ENCODE results near the gene PPP2R2C.

- TF ChIP-seq, protein P1, sequence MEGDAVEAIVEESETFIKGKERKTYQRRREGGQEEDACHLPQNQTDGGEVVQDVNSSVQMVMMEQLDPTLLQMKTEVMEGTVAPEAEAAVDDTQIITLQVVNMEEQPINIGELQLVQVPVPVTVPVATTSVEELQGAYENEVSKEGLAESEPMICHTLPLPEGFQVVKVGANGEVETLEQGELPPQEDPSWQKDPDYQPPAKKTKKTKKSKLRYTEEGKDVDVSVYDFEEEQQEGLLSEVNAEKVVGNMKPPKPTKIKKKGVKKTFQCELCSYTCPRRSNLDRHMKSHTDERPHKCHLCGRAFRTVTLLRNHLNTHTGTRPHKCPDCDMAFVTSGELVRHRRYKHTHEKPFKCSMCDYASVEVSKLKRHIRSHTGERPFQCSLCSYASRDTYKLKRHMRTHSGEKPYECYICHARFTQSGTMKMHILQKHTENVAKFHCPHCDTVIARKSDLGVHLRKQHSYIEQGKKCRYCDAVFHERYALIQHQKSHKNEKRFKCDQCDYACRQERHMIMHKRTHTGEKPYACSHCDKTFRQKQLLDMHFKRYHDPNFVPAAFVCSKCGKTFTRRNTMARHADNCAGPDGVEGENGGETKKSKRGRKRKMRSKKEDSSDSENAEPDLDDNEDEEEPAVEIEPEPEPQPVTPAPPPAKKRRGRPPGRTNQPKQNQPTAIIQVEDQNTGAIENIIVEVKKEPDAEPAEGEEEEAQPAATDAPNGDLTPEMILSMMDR (IDR thresholded peaks at IDR 0.05), result no peak
- TF ChIP-seq POLR2A (IDR thresholded peaks at IDR 0.05), result no peak
These were observed 52.4 kb downstream of the PPP2R2C start for GRCh38 chr4:6420036-6420435.

Data from right lobe of liver (tissue), 4 donors.